Measurements from ENCODE around the gene PRRC2C. TPM values are rescaled to one million over a fixed set of nuclear protein-coding genes. Genes with fewer than 3 reads are reported as not detected.
"Not testable (repeated sequence)": the region's sequence is repeated elsewhere in the genome, so short reads cannot be mapped to it uniquely, and the experiment has no call there.

Gene PRRC2C
- total RNA-seq, 1 donor from 2014 or later: 295 TPM

- intact Hi-C loops (cut with micrococcal nuclease): no loop called here
- Mint-ChIP-seq H3K4me3 (no peak overlapping the region), H3K9me3 (no peaks in the 10 kb centered on the region), H3K27ac (no peak overlapping the region), H3K36me3 (ENCODE audit: low read depth) (peaks cover 16% of the 10 kb centered on the region), H3K4me1 (ENCODE audit: low read depth) (peaks cover 3% of the 10 kb centered on the region), H3K27me3 (ENCODE audit: insufficient read depth) (no peaks in the 10 kb centered on the region)
- DNase-seq (ENCODE audit: low spot score): no peak
Measured at GRCh38 chr1:171597203-171597602, 111.9 kb downstream of the PRRC2C start.

- not testable (repeated sequence) for H3K9me3 Mint-ChIP-seq, H3K27ac Mint-ChIP-seq
Measured at GRCh38 chr1:171600310-171600709, 115.0 kb downstream of the PRRC2C start.

DNA sequence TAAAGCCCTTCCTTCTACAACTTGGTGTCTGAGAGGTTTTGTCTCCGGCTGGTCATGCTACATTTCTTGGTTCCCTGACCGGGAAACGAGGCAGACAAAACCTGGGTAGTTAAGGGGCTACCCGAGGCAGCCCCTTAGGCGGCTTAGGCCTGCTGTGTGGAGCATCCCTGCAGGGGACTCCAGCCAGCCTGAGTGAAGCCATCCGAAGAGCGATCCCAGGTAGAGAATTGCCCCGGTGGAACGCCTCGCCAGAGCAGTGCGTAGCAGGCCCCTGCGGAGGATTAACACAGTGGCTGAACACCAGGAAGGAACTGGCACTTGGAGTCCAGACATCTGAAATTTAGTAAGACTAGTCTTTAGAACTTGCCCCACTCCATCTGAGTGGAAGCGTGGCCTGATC, 115.5 kb downstream of the PRRC2C start:
- H3K27me3 Mint-ChIP-seq (ENCODE audit: insufficient read depth): no peaks in the 10 kb centered on the region
- DNase-seq (ENCODE audit: low spot score): no peak
- no peak overlapping the region for H3K27ac Mint-ChIP-seq
- intact Hi-C loops (cut with micrococcal nuclease): no loop called here
- peaks cover 4% of the 10 kb centered on the region for H3K36me3 Mint-ChIP-seq (ENCODE audit: low read depth)
- no peaks in the 10 kb centered on the region for H3K9me3 Mint-ChIP-seq
- H3K4me3 Mint-ChIP-seq: no peak overlapping the region
- H3K4me1 Mint-ChIP-seq (ENCODE audit: low read depth): no peaks in the 10 kb centered on the region

More at GRCh38 chr1:171600310-171600709, 115.0 kb downstream of the PRRC2C start:
- H3K27me3 Mint-ChIP-seq (ENCODE audit: insufficient read depth); H3K36me3 Mint-ChIP-seq (ENCODE audit: low read depth); intact Hi-C loops (cut with micrococcal nuclease); H3K4me3 Mint-ChIP-seq; H3K4me1 Mint-ChIP-seq (ENCODE audit: low read depth); DNase-seq (ENCODE audit: low spot score): not testable (repeated sequence)

DNA sequence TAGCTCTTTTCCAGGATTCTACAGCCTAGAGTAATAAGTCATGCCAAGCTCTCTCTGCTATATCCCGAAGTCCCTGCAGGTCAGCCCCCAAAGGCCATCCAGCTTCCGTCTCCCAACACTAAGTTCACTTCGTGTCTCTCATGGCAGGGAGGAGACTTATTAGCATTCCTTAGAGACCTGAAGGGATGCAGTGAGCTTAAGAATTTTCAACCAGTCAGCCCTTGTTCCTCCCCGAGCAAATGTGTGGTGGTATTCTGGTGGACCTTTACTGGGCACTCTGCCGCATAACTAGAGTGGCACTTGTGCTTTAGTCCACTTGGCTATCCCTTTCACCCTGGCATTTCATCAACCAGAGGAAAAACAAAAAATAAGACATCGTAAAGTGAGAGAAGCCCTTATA, 117.7 kb downstream of the PRRC2C start:
- H3K27me3 Mint-ChIP-seq (ENCODE audit: insufficient read depth); H3K4me3 Mint-ChIP-seq; H3K9me3 Mint-ChIP-seq; H3K36me3 Mint-ChIP-seq (ENCODE audit: low read depth); intact Hi-C loops (cut with micrococcal nuclease); H3K4me1 Mint-ChIP-seq (ENCODE audit: low read depth); H3K27ac Mint-ChIP-seq; DNase-seq (ENCODE audit: low spot score): not testable (repeated sequence)

- no peaks in the 10 kb centered on the region for H3K4me1 Mint-ChIP-seq (ENCODE audit: low read depth)
- no peak overlapping the region for H3K4me3 Mint-ChIP-seq
- H3K27me3 Mint-ChIP-seq (ENCODE audit: insufficient read depth): no peaks in the 10 kb centered on the region
- DNase-seq (ENCODE audit: low spot score): no peak
- intact Hi-C loops (cut with micrococcal nuclease): no loop called here
- no peaks in the 10 kb centered on the region for H3K36me3 Mint-ChIP-seq (ENCODE audit: low read depth)
- no peak overlapping the region for H3K27ac Mint-ChIP-seq
- H3K9me3 Mint-ChIP-seq: no peaks in the 10 kb centered on the region
Measured at GRCh38 chr1:171606402-171606941, 121.1 kb downstream of the PRRC2C start.

GRCh38 chr1:171610385-171610784, 125.1 kb downstream of the PRRC2C start:
- Mint-ChIP-seq H3K9me3 (no peaks in the 10 kb centered on the region), H3K36me3 (ENCODE audit: low read depth) (no peaks in the 10 kb centered on the region), H3K4me1 (ENCODE audit: low read depth) (no peaks in the 10 kb centered on the region), H3K27ac (no peak overlapping the region), H3K4me3 (no peak overlapping the region), H3K27me3 (ENCODE audit: insufficient read depth) (no peaks in the 10 kb centered on the region)
- intact Hi-C loops (cut with micrococcal nuclease): no loop called here
- DNase-seq (ENCODE audit: low spot score): no peak

DNA sequence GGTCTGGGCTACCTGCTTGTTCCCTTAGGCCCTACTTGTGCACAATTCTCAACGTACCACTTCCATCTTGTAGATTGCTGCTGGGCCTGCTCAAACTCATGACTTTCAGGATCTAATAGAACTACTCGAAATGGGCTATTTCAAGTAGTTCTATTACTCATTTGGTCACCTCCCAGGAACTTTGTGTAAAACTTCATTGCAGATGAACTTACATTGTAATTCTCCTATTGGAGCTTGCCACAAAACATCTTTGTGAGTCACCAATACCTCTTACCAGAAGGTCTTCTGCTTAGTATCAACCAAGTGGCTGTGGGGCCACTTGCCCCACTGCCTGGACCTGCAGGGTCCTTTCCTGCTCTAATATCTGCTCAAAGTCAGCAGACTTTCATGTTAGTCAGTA, 126.0 kb downstream of the PRRC2C start:
- H3K27me3 Mint-ChIP-seq (ENCODE audit: insufficient read depth): no peaks in the 10 kb centered on the region
- DNase-seq (ENCODE audit: low spot score): no peak
- H3K4me1 Mint-ChIP-seq (ENCODE audit: low read depth): no peaks in the 10 kb centered on the region
- no peak overlapping the region for H3K4me3 Mint-ChIP-seq
- intact Hi-C loops (cut with micrococcal nuclease): no loop called here
- no peaks in the 10 kb centered on the region for H3K36me3 Mint-ChIP-seq (ENCODE audit: low read depth)
- no peaks in the 10 kb centered on the region for H3K9me3 Mint-ChIP-seq
- H3K27ac Mint-ChIP-seq: no peak overlapping the region

DNA sequence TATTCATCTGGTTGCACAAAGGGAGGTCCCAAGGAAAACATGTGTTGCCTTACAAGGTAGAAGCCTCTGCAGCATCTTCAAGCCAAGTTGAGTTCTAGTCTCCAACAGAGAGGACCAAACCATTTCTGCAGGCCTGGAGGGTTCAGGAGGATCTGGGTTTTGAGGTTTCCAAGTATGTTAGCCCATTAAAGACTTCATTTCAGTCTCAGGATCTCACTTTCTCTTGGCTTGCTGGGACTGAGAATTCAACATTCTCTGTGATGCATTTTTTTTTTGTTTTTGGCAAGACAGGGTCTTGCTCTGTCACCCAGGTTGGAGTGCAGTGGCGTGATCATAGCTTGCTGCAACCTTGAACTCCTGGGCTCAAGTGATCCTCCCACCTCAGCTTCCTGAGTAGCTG, 128.0 kb downstream of the PRRC2C start:
- H3K4me1 Mint-ChIP-seq (ENCODE audit: low read depth): no peaks in the 10 kb centered on the region
- no peak overlapping the region for H3K4me3 Mint-ChIP-seq
- intact Hi-C loops (cut with micrococcal nuclease): no loop called here
- no peaks in the 10 kb centered on the region for H3K9me3 Mint-ChIP-seq
- DNase-seq (ENCODE audit: low spot score): no peak
- H3K36me3 Mint-ChIP-seq (ENCODE audit: low read depth): no peaks in the 10 kb centered on the region
- no peaks in the 10 kb centered on the region for H3K27me3 Mint-ChIP-seq (ENCODE audit: insufficient read depth)
- H3K27ac Mint-ChIP-seq: no peak overlapping the region

GRCh38 chr1:171615122-171615906, 130.0 kb downstream of the PRRC2C start:
- H3K4me1 Mint-ChIP-seq (ENCODE audit: low read depth); H3K4me3 Mint-ChIP-seq; H3K9me3 Mint-ChIP-seq; H3K27ac Mint-ChIP-seq; intact Hi-C loops (cut with micrococcal nuclease); H3K27me3 Mint-ChIP-seq (ENCODE audit: insufficient read depth); DNase-seq (ENCODE audit: low spot score); H3K36me3 Mint-ChIP-seq (ENCODE audit: low read depth): not testable (repeated sequence)

DNA sequence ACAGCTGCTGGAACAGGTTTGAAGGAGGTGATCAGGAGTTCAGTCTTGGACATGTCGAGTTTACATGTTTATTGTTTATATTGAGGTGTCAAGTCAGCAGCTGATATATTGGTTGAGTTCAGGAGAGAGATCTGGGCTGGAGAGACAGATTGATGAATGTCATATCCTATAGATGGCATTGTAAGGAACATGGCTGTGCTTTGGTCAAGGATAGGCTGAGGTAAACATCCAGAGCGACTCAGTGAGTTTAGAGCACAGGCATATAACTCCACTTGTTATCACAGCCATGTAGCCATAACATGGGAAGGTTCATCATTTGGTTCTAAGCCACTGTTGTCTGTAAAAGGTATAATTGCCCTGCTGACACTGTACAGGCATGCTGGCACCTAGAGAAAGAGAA, 131.3 kb downstream of the PRRC2C start:
- Mint-ChIP-seq H3K4me1 (ENCODE audit: low read depth) (no peaks in the 10 kb centered on the region), H3K4me3 (no peak overlapping the region), H3K27ac (no peak overlapping the region), H3K9me3 (no peaks in the 10 kb centered on the region), H3K36me3 (ENCODE audit: low read depth) (no peaks in the 10 kb centered on the region), H3K27me3 (ENCODE audit: insufficient read depth) (no peaks in the 10 kb centered on the region)
- DNase-seq (ENCODE audit: low spot score): no peak
- intact Hi-C loops (cut with micrococcal nuclease): no loop called here

- intact Hi-C loops (cut with micrococcal nuclease): no loop called here
- Mint-ChIP-seq H3K9me3 (no peaks in the 10 kb centered on the region), H3K4me3 (no peak within 1 kb of the TSS), H3K4me1 (ENCODE audit: low read depth) (no peaks in the 10 kb centered on the region), H3K36me3 (ENCODE audit: low read depth) (no peaks in the 10 kb centered on the region), H3K27ac (no peak within 1 kb of the TSS), H3K27me3 (ENCODE audit: insufficient read depth) (no peaks in the 10 kb centered on the region)
- DNase-seq (ENCODE audit: low spot score): no peak
Measured at GRCh38 chr1:171622152-171622462, 136.8 kb downstream of the PRRC2C start, which contains the start of gene MYOCOS. MYOCOS (plus strand) TSS chr1:171622243; CDS start chr1:171623884, 1,641 bp downstream.

DNA sequence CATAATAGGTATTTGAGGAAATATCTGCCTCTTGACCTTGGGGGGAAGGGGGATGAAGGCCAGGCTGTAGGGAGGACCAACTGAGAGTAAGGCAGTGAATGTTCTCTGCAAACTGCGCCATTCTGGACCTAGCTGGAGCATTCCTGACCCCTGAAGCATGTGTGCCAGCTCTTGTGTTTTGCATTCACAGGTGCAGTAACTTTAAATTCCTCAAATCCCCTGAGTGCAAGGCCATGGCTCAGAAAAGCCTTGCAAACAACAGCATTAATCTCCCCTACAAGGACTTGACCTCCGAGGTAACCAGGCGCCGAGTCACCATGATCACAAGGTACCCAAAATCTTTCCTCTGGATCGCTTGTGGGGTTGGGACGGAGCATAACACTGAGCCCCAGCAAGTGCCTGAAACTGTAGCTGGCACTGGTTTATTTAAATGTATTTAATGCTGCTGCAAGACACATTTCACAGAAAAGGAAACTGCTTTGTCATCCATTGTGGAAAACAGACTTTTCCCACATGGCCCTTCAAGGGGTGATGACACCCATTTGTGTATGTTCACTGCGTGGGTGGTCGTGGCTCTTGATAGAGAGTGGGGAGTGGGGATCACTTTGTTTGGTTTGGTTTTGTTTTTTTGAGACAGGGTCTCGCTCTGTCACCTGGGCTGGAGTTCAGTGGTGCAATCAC, 138.5 kb downstream of the PRRC2C start:
- no peaks in the 10 kb centered on the region for H3K36me3 Mint-ChIP-seq (ENCODE audit: low read depth)
- no peaks in the 10 kb centered on the region for H3K9me3 Mint-ChIP-seq
- H3K27ac Mint-ChIP-seq: no peak overlapping the region
- no peak overlapping the region for H3K4me3 Mint-ChIP-seq
- intact Hi-C loops (cut with micrococcal nuclease): no loop called here
- H3K27me3 Mint-ChIP-seq (ENCODE audit: insufficient read depth): no peaks in the 10 kb centered on the region
- no peaks in the 10 kb centered on the region for H3K4me1 Mint-ChIP-seq (ENCODE audit: low read depth)
- DNase-seq (ENCODE audit: low spot score): no peak

GRCh38 chr1:171625225-171625624, 139.9 kb downstream of the PRRC2C start:
- Mint-ChIP-seq H3K36me3 (ENCODE audit: low read depth) (no peaks in the 10 kb centered on the region), H3K4me3 (no peak overlapping the region), H3K27me3 (ENCODE audit: insufficient read depth) (peaks cover 2% of the 10 kb centered on the region), H3K4me1 (ENCODE audit: low read depth) (no peaks in the 10 kb centered on the region), H3K27ac (no peak overlapping the region), H3K9me3 (no peaks in the 10 kb centered on the region)
- DNase-seq (ENCODE audit: low spot score): no peak
- intact Hi-C loops (cut with micrococcal nuclease): no loop called here
